DND-41 (cell line): ENCODE data around the gene C6orf58.

Experiments used
- ATAC-seq: fragments of 200-7000 bp; cut with Tn5 transposase; 3 replicates; pipeline ENCODE4 v1.9.1; 2021; ENCODE audit warnings: low read depth; ENCODE audit not compliant: insufficient read depth
- DNase-seq: peaks from one replicate; pipeline ENCODE4 v3.0.0-alpha.2; 2020
- H2AFZ ChIP-seq: 2 replicates; pipeline ENCODE4 v1.6.0; 2012; ENCODE audit warnings: low read depth, low read length
- H3K27ac ChIP-seq: 2 replicates; pipeline ENCODE4 v1.5.1; 2012; ENCODE audit warnings: low read length, inconsistent platforms
- H3K27me3 ChIP-seq: fragments of 200-600 bp; sonication (generic); 2 replicates; pipeline ENCODE4 v1.6.0; 2012; ENCODE audit warnings: low read length, mild to moderate bottlenecking, inconsistent platforms; ENCODE audit not compliant: insufficient read depth, poor library complexity
- H3K36me3 ChIP-seq: 2 replicates; pipeline ENCODE4 v1.5.1; 2012; ENCODE audit warnings: low read length, inconsistent platforms; ENCODE audit not compliant: insufficient read depth
- H3K4me1 ChIP-seq: 2 replicates; pipeline ENCODE4 v1.5.1; 2012; ENCODE audit warnings: mild to moderate bottlenecking, low read length; ENCODE audit not compliant: insufficient read depth
- H3K4me2 ChIP-seq: 2 replicates; pipeline ENCODE4 v1.6.0; 2012; ENCODE audit warnings: mild to moderate bottlenecking, moderate library complexity, low read length, inconsistent platforms; ENCODE audit not compliant: insufficient read depth
- H3K4me3 ChIP-seq, 2 experiments: fragments of 200-600 bp in 1 of 2; shearing (Covaris generic) in 1 of 2; 2 replicates each; pipeline ENCODE4 v1.5.1; 2012 to 2016; ENCODE audit warnings: inconsistent platforms in 2 of 2, low read length in 2 of 2, mild to moderate bottlenecking in 2 of 2, low read depth in 1 of 2, moderate library complexity in 1 of 2
- H3K79me2 ChIP-seq: 2 replicates; pipeline ENCODE4 v1.6.0; 2012; ENCODE audit warnings: low read length, inconsistent platforms; ENCODE audit not compliant: insufficient read depth
- H3K9ac ChIP-seq: 2 replicates; pipeline ENCODE4 v1.6.0; 2012; ENCODE audit warnings: low read depth, mild to moderate bottlenecking, inconsistent platforms, low read length, moderate library complexity
- H3K9me3 ChIP-seq: 2 replicates; pipeline ENCODE4 v1.5.1; 2012; ENCODE audit warnings: low read length, moderate library complexity, mild to moderate bottlenecking, inconsistent platforms; ENCODE audit not compliant: insufficient read depth, severe bottlenecking
- H4K20me1 ChIP-seq: 2 replicates; pipeline ENCODE4 v1.6.0; 2012; ENCODE audit warnings: low read length; ENCODE audit not compliant: insufficient read depth
- EZH2 ChIP-seq: IDR thresholded peaks from 3 replicates; pipeline ENCODE4 v1.6.1; 2012; ENCODE audit warnings: borderline replicate concordance, low read depth, mild to moderate bottlenecking, moderate library complexity, low read length, inconsistent platforms; ENCODE audit not compliant: severe bottlenecking
- TF ChIP-seq, protein P1 (sequence below): IDR thresholded peaks from 2 replicates; pipeline ENCODE4 v1.5.1; 2012; ENCODE audit warnings: borderline replicate concordance, low read length, moderate library complexity, mild to moderate bottlenecking; ENCODE audit not compliant: poor library complexity, severe bottlenecking; ENCODE audit errors: extremely low read depth

C6orf58 gene

DNA sequence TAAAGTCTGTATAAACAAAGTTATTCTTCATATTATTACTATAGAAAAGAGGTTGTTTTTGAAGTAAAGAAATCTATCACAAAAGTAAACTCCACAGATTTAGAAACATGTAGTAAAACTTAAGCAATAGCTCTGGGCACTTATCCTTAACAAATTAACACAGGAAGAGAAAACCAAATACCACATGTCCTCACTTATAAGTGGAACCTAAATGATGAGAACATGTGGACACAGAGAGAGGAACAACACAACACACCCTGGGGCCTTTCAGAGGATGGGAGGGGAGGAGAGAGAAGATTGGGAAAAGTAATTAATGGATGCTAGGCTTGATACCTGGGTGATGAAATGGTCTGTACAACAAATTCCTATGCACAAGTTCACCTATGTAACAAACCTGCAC is 57.2 kb downstream of the C6orf58 start:
- Histone ChIP-seq H2AFZ (no peak overlapping the region), H3K36me3 (no peaks in the 10 kb centered on the region), H3K4me2 (no peak overlapping the region), H3K4me1 (no peaks in the 10 kb centered on the region), H3K9me3 (no peaks in the 10 kb centered on the region), H4K20me1 (no peaks in the 10 kb centered on the region), H3K4me3 (no peak overlapping the region), H3K27me3 (peaks cover 3% of the 10 kb centered on the region), H3K9ac (no peak overlapping the region), H3K27ac (no peak overlapping the region), H3K79me2 (no peaks in the 10 kb centered on the region)
- DNase-seq (no peak), ATAC-seq (no peak)
- TF ChIP-seq, protein P1, sequence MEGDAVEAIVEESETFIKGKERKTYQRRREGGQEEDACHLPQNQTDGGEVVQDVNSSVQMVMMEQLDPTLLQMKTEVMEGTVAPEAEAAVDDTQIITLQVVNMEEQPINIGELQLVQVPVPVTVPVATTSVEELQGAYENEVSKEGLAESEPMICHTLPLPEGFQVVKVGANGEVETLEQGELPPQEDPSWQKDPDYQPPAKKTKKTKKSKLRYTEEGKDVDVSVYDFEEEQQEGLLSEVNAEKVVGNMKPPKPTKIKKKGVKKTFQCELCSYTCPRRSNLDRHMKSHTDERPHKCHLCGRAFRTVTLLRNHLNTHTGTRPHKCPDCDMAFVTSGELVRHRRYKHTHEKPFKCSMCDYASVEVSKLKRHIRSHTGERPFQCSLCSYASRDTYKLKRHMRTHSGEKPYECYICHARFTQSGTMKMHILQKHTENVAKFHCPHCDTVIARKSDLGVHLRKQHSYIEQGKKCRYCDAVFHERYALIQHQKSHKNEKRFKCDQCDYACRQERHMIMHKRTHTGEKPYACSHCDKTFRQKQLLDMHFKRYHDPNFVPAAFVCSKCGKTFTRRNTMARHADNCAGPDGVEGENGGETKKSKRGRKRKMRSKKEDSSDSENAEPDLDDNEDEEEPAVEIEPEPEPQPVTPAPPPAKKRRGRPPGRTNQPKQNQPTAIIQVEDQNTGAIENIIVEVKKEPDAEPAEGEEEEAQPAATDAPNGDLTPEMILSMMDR = no peak
- no peak for TF ChIP-seq EZH2

DNA sequence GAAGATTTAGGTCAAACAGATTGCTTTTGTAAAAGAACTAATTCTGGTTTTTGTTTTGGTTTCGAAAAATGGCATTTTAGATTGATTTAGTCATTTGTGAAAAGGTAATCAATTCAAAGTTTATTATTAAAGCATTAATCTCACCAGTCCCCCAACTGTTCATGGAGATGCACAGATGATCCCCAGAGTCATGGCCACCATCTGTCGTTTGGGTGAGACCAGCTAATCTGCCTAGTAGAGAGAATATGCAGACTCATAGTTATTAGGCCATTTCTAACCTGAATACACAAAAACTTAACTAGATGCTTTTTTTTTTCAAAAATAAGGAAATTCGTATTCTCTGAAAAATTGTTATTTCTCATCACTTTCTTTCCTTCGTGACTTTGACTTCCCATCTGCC is 58.1 kb downstream of the C6orf58 start:
- H2AFZ ChIP-seq = no peak overlapping the region
- no peaks in the 10 kb centered on the region for H4K20me1 ChIP-seq
- TF ChIP-seq EZH2 = no peak
- TF ChIP-seq, protein P1 = no peak
- no peak overlapping the region for H3K4me3 ChIP-seq
- peaks cover 3% of the 10 kb centered on the region for H3K27me3 ChIP-seq
- H3K9ac ChIP-seq = no peak overlapping the region
- H3K9me3 ChIP-seq = no peaks in the 10 kb centered on the region
- H3K36me3 ChIP-seq = no peaks in the 10 kb centered on the region
- H3K27ac ChIP-seq = no peak overlapping the region
- no peaks in the 10 kb centered on the region for H3K79me2 ChIP-seq
- ATAC-seq (no peak), DNase-seq (no peak)
- no peak overlapping the region for H3K4me2 ChIP-seq
- no peaks in the 10 kb centered on the region for H3K4me1 ChIP-seq

DNA sequence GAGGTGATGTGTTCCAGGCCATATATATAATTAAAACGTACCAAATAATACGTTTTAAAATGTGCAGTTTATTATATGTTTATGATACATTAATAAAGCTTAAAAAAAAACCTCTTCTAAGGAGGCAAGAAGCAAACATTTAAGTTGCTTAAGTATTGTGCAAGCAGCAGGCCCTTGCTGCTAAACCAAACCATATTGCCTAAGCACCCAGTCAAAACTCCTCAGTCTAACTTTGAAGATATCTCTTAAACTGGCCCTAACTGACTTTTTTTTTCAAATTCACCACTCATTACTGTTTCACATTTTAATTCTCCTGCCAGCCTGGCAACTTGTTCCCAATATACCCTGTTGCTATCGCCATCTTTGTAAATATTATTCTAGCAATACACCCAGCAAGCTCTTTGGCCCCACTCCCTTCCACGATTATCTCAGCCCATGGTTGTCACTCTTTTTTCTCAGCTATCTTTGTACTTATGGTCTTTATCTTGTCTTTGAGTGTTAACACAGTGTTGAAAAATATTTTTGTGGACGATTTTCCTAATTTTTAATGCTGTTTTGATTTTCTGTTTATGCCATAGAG is 60.9 kb downstream of the C6orf58 start:
- Histone ChIP-seq H3K4me1 (no peaks in the 10 kb centered on the region), H4K20me1 (no peaks in the 10 kb centered on the region), H3K4me3 (no peak overlapping the region), H3K79me2 (no peaks in the 10 kb centered on the region), H2AFZ (no peak overlapping the region), H3K4me2 (no peak overlapping the region), H3K27ac (no peak overlapping the region), H3K27me3 (peaks cover 3% of the 10 kb centered on the region), H3K9ac (no peak overlapping the region), H3K36me3 (no peaks in the 10 kb centered on the region), H3K9me3 (no peaks in the 10 kb centered on the region)
- DNase-seq (no peak), ATAC-seq (no peak)
- TF ChIP-seq, protein P1 = no peak
- no peak for TF ChIP-seq EZH2
